ENCODE data around the gene QKI.

Gene QKI

DNA sequence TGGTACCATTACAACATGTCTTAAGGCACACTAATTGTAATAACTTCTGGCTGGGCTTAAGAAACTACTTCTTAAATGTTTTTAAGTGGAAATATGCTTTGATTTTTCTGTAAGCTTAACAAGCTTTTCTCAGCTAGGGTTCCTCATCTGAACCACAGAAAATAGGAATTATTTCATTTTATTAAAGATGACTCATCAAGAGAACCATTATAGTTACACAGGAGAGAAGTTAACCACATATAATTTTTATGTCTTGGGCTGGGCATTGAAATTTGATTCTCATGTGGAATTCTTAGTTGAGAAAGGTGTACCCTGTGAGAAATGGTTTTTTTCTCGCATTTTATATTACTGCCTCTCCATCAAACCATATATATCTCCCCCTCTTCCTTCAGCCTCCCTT, 75.1 kb downstream of the QKI start:
- TF ChIP-seq, protein P1, sequence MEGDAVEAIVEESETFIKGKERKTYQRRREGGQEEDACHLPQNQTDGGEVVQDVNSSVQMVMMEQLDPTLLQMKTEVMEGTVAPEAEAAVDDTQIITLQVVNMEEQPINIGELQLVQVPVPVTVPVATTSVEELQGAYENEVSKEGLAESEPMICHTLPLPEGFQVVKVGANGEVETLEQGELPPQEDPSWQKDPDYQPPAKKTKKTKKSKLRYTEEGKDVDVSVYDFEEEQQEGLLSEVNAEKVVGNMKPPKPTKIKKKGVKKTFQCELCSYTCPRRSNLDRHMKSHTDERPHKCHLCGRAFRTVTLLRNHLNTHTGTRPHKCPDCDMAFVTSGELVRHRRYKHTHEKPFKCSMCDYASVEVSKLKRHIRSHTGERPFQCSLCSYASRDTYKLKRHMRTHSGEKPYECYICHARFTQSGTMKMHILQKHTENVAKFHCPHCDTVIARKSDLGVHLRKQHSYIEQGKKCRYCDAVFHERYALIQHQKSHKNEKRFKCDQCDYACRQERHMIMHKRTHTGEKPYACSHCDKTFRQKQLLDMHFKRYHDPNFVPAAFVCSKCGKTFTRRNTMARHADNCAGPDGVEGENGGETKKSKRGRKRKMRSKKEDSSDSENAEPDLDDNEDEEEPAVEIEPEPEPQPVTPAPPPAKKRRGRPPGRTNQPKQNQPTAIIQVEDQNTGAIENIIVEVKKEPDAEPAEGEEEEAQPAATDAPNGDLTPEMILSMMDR (IDR thresholded peaks at IDR 0.05; ENCODE audit: low read depth, low read length, missing control alignments), result no peak
- H3K4me3 ChIP-seq (ENCODE audit: low read depth, low read length), result no peak overlapping the region
- DNase-seq (ENCODE audit: low read depth), result no peak

DNA sequence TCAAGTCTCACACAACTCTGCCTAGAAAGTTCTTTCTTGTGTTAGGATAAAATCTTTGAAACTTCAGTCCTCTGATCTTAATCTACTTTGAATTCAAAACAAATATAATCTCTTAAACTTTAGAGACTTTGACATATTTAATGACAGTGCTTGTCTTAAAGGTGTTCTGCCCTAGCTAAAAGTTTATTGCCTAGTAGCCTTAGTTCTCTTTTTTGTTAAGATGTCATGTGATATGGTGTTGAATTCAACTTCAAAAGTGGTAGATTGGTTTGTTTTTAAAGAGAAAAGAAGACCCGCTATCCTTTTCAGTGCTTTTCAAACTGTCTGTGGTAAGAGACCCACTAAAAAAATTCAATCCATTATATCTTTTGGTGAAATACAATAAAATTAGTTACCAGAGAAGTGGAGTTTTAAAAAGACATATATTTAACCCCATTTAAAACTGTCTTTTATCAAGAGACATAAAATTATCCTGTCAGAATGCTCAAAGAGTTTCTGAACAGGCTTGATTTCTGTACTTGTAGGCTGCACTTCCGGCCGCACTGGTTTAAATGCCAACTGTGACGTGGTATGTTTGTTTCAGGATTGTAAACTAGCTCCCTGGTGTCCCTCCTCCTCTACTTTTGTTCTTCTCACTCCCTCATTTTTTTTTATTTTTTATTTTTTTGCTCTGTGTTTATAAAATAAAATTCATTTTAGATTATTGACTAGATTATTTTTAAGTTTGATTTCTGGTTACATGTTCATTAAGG, 76.5 kb downstream of the QKI start:
- H3K4me3 ChIP-seq (ENCODE audit: low read depth, low read length), result no peak overlapping the region
- TF ChIP-seq, protein P1 (IDR thresholded peaks at IDR 0.05; ENCODE audit: low read depth, low read length, missing control alignments), result no peak
- DNase-seq (ENCODE audit: low read depth), result no peak

DNA sequence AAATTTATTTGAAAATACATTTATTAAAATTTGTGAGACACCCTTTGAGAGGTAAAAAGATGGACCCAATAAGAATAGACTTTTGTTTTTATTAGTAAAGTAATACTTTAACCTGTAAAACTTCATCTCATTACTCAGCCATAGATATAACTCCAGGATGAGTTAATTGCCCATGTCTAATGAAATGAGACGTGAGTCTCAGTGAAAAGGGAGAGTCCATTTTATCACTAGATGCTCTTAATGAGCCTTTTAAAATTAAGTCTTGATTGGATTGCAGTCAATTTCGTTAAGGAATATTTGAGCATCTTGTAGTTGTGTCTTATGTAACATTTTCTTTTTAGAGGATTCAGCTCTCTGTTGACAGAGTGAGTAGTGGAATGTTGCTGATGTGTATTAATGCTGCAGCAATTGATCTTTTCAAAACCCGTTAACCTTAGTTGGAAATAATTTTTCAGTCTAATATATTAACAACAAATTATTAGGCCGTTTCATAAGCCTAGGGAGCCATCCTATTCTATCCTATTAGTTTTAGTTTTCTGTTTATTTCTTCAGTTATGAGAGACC, 77.3 kb downstream of the QKI start:
- TF ChIP-seq, protein P1 (IDR thresholded peaks at IDR 0.05; ENCODE audit: low read depth, low read length, missing control alignments), result no peak
- no peak for DNase-seq (ENCODE audit: low read depth)
- H3K4me3 ChIP-seq (ENCODE audit: low read depth, low read length), result no peak overlapping the region

DNA sequence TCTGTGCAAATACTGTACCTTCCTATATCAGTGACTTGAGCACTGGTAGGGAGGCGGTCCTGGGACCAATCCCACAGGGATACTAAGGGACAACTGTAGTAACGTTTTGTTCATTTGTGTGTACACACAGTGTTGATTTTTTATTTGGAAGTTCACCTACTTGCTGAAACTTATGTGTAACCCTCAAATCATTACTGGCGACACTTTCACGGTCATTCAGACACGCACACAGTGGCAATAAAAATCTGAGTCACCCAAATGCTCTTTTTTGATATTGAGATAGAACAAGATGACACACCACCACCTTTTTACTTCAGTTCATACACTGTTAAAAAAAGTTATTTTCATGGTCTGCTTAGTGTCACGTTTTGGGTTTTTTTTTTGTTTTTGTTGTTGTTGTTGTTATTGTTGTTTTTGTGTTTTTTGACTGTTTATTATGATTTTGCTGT, 79.8 kb downstream of the QKI start:
- TF ChIP-seq, protein P1 (IDR thresholded peaks at IDR 0.05; ENCODE audit: low read depth, low read length, missing control alignments), result no peak
- no peak overlapping the region for H3K4me3 ChIP-seq (ENCODE audit: low read depth, low read length)
- DNase-seq (ENCODE audit: low read depth), result no peak

DNA sequence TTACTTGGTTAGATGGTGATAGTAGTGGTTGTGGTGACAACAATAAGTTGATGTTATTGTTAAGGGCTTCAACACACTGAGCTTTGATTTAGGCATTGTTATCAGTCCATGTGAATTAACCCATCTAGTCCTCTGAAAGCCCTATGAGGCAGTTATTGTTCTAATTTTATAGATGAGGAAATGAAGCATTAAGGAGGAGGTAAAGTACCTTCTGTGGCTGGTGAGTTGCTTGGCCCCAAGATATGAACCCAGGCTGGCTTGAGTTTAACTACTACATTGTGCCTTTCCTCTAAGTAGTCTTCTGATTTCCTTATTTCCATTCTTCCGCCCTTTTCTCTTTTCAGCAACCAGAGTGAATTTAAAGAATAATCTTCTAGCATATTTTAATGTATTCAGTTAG, 81.7 kb downstream of the QKI start:
- no peak overlapping the region for H3K4me3 ChIP-seq (ENCODE audit: low read depth, low read length)
- no peak for DNase-seq (ENCODE audit: low read depth)
- TF ChIP-seq, protein P1 (IDR thresholded peaks at IDR 0.05; ENCODE audit: low read depth, low read length, missing control alignments), result no peak

DNA sequence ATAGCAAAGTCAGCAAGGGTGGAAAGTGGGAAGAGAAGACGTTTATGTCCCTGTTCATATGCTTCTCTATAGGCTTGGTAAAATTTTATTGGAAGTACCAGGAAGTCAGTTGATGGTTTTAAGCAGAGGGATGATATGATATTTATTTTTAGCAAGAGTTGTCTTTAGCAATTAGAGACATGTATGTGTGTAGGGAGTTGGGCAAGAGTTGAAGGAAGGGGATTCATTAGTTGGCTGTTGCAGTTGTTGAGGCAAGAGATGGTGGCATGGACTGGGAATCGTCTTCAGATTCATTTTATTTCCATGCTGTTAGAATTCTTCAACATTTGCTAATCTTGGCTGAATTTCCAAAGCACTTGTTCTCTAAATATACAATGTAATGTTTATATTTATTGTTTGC, 85.6 kb downstream of the QKI start:
- TF ChIP-seq, protein P1 (IDR thresholded peaks at IDR 0.05; ENCODE audit: low read depth, low read length, missing control alignments), result no peak
- DNase-seq (ENCODE audit: low read depth), result no peak

DNA sequence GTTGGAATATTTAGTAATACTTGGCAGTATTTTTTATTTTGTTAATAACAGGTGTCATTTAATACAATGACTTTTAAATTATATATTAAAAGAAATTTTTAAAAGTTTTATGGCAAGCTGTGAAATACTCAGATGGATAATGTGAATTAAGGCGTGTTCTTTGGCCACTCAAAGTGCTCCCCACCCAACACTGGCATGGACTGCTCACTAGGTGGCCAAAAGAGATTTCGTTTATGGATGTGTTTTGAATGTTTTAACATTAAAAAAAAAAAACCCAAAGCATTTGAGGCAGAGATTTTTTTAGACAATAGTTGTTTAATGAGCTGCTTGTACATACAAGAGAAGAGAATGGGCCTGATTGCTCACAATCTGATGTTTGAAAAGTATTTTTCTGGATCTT, 86.5 kb downstream of the QKI start:
- no peak for DNase-seq (ENCODE audit: low read depth)
- H3K4me3 ChIP-seq (ENCODE audit: low read depth, low read length), result no peak overlapping the region
- TF ChIP-seq, protein P1 (IDR thresholded peaks at IDR 0.05; ENCODE audit: low read depth, low read length, missing control alignments), result no peak

More for the DNA sequence above, 85.6 kb downstream of the QKI start:
- no peak overlapping the region for H3K4me3 ChIP-seq (ENCODE audit: low read depth, low read length)

All from GM12864 (cell line).